Stimulated activated CD8-positive, alpha-beta memory T cell treated with anti-CD3 and anti-CD28 coated beads, Interleukin-7, amount 100 ng/mL, for 1 hour (primary cell): Measurements from ENCODE around the gene ANK3.

ENCODE experiments used
- DNase-seq, 2 donors: peaks; one replicate each; pipeline ENCODE4 v3.0.0-alpha.2; 2020; ENCODE audit warnings: low read depth in 2 of 2

ANK3 gene

DNA sequence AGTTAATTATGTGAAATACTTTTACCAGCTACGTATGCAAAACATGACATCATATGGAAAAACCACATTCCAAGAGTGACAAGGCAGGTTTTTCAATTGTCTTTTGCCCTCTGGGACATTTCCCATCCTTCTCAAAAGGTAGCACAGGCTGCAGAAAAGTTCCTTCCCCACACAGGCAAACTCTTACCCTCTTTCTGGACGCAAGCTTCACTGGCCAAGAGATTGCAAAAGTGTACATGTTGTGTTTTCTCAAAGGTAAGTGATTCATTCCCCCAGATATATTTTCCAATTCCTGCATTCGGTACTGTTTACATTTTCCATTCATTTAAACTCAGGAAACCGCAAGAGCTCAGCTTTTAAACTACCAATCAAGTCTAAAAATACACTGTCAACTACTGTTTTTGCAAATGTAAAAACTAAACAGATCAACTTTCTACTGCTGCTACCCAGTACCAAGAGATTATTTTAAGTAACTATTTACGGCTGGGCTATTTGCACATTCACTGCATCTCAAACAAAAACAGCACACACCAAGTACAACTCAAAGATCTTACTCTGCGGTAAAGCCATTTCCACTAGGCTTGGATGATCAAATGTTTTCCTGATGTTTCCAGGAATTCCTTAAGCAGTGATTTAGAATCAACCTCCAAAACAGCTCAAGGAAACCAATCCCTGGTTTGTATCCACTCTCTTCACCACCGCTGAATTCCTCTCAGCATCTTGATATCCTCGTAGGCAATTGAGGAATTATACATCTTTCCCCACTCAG, 249.7 kb downstream of the ANK3 start:
- DNase-seq, result no peak

GRCh38 chr10:60139290-60139689, 250.4 kb downstream of the ANK3 start:
- no peak for DNase-seq

DNA sequence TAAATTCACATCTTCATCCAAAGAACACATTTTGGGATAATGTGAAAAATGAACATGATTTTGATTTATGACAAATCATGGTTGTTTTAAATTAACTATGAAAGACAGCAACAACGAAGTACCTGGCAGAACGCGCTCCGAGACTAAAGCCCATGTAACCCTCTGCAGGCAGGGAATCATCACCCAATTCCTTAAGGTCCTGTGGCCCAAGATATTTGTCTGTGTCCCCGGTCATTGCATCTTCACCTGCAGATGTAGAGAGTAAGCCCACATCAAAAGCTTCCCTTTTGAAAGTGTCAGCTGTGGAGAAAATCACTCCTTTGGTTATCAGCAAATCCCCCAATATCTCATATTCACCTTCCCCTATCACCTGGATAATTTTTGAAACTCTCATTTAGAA, 250.8 kb downstream of the ANK3 start:
- no peak for DNase-seq

DNA sequence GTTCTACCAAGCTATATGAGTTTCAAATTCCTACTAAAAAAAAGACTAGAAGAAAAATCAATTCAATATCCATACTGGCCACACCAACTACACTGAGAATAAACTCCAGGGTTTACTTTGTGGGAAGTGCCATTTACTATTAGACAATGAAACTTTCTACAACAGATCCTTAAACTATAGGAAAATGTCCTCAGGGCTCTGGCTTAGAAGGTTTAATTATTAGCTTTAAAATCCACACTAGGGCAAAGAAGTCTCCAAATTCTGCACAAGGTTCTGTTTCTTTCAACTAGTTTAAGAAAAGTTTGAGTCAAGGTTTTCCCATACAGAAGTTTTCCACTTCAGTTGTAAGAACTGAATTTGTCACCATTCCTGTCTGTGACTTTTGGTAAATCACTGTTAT, 251.6 kb downstream of the ANK3 start:
- DNase-seq, result no peak

DNA sequence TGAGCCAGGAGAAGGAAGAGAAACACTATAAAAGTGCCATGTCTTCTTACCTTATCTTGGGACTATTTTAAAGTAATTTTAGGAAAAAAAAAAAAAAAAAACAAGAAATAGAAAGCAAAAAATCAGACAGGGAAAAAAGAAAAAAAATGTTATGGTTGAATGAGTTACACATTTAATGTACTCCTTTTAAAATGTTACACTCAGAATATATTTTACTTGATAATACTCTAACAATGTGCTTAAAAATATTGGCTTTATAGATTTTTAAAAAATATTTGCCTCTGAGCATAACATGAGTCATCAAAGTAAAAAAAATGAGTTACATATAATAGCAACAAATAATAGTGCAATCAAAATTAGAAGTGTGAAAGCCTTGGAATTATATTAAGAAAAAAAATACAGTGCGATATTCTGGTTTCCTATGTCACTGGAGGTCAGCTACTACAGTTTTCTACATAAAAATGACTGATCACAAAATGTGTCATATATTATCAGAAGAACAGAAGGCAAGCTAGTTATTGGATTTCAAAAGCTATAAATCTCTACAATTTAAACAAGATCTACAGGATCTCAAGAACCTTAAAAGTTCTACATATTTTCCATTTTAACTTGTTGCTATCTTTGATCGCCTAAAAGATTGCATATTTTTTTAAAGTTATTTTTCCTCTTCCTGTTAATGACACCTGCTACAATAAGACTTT, 252.2 kb downstream of the ANK3 start:
- no peak for DNase-seq

- DNase-seq, result no peak
These were observed 254.7 kb downstream of the ANK3 start for GRCh38 chr10:60135020-60135419.

DNA sequence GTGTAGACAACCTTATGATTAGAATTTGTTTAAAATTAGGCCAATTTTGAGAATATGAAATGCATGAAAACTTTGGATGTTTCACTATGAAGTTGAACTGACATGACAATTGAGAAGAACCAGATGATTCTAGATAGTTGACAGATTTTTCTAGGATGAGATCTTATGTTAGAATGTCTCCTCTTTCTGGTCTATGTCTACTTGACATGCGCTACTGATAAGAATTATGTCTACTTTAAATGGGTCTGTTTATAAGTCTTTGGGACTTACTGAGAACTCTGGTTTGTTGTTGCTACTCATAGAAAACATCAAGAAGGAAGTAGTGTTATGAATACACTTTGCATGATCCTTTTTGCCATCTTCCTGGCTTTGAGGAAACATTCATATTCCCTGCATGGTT, 255.1 kb downstream of the ANK3 start:
- DNase-seq, result no peak

- no peak for DNase-seq
These were observed 259.5 kb downstream of the ANK3 start for GRCh38 chr10:60130130-60130579.

DNA sequence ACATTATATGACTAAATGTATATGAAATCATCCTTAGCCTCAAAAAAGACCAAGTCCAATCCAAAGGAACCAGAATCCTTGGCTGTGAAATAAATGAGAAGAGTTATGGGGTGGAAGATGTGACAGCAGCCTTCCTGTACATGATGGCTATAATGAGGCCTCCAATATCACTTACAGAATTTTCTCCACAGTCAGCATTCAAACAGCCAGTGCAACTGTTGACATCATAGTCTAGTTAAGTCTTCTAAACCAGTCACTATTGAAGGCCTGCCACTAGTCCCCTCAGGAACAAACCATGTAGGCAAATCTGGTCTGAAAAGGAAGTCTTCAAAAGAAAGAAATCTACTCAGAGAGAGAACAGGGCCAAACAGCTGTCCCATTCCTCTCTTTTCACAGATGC, 263.8 kb downstream of the ANK3 start:
- no peak for DNase-seq

- DNase-seq, result no peak
These were observed 265.1 kb downstream of the ANK3 start for GRCh38 chr10:60124536-60124935.

- no peak for DNase-seq
These were observed 266.0 kb downstream of the ANK3 start for GRCh38 chr10:60123668-60124067.

DNA sequence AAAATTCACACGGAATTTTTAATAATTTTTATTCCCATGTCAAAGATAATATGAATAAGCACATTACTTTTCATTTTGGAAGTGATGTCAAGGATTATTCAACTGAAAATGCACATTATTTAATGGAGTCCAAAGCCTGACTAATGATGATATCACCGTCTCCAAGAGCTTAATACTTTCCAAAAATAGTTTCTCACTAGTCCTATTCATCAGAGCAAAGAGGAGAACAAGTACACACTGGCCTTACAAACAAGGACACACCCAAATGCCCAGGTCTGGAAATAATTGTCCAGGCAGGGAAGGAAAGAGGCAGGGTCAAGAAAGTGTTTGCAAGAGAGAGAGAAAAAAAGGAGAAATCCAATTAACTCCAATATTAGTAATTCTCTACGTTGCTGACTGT, 266.5 kb downstream of the ANK3 start:
- DNase-seq, result no peak

DNA sequence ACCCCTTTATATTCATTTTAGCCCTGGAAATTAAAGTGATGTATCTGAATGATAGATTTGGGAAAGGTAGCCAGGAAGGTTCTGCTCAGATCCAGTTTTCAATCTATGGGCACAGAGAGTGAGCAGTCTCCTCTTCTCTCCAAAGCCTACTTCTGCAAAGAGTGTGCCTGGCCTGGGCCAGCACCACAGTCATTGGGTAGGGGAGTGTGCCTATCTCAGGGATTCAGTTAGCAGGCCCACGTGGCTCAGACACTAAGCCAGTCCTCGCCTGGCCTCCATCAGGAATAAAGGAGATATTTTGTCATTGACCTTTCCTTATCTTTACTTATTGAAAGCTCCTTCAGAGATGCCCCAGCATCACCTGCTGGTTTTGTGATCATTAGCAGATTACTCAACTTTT, 267.5 kb downstream of the ANK3 start:
- no peak for DNase-seq

DNA sequence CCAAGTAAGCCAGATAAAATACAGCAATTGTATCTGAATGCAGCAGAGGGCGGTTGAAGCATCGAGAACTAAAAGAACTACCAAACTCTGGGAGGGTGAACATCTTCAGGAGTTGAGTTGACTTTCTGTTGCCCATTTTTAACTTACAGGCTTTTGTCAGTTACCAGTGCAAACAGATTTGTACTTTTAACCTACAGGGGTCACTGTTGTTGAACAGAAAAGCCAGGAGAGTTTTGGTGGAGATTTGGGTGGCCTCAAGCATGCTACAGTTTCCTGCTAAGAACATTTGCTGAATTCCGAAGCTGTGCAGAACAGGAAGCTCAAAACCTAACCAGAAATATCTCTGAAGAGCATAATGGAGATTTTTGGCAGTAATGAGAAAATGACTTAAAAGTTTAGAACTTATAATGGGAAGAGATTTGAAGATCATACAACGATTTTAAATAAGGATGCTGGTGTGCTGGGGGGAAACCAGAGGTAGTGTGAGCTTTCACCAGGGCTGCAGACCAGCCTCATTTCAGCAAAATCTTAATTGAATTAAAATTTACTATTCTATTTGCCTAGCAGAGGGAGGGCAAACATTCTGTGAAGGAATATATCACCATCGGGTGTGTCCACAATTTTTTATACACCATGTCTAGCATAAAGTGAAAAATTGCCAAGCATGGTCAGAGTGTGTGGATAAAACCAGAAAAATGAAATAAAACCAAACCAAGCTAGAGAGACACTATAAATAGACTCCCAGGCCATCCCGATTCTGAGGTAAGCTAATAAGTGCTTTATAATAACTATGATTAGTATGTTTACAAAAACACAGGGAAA, 274.7 kb downstream of the ANK3 start:
- no peak for DNase-seq

- DNase-seq, result no peak
These were observed 278.9 kb downstream of the ANK3 start for GRCh38 chr10:60110739-60111138.

DNA sequence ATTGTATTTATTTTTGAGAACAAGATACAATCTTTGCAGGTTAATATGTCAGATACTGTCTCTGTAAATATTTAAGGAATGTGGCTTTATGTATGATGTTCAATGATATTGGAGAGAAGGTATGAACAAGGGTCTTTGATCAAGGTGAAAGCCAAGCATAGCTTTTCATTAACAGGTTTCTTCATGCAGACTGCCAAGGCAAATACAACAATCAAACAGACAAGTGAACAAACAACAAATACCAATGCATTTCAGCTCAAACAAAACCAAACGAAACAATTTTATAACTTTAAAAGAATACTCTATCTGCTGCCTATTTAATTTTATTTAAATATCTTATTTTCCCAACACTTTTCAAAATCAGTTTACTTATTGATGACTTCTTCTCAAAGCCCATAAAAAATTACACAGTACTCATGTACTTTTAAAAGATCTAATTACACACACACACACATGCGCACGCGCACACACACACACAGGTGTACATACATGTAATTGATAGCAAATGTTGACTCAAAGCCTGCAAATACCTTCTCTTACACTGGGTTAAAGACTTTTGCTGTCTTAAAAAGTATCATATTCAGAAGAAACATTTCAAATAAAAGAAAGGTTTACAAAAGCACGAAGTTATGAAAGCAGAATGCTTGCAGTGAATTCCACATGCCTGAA, 282.2 kb downstream of the ANK3 start:
- DNase-seq, result no peak

DNA sequence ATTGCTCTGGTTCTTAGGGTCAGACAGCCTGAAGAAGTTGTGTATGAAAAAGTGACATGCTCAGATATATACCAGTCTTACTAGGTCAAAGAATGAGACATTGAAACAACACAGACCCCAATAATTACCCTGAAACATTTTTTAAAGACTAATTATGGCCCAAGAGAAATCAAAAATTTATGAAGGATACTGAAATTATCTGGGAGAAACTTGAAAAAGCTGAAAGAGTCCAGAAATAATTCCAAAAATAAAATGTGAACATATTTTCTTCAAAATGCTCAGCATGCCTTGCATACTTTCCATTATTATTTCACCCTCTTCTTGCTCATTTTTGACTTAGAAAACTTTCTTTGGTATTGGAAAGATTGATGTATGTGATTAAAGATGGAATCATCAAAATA, 284.4 kb downstream of the ANK3 start:
- no peak for DNase-seq

DNA sequence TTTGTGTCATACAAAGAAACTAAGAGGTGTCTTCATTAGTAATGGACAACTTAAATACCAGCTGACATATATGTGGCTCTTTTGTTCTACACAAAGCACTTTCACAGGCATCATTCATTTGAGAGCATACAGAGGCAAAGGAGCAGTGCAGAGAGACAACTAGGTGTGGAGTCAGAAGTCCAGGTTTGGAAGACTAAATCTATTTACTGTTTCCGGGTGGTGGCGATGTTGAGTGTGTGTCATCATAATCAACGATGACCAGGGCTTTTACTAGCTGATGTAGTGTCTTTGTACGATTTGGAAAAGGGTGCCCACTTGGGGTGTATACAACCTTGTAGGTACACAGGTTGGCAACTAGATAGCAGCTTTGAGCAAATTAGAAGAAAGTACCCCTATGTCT, 287.9 kb downstream of the ANK3 start:
- DNase-seq, result no peak

- no peak for DNase-seq
These were observed 289.5 kb downstream of the ANK3 start for GRCh38 chr10:60099998-60100747.

DNA sequence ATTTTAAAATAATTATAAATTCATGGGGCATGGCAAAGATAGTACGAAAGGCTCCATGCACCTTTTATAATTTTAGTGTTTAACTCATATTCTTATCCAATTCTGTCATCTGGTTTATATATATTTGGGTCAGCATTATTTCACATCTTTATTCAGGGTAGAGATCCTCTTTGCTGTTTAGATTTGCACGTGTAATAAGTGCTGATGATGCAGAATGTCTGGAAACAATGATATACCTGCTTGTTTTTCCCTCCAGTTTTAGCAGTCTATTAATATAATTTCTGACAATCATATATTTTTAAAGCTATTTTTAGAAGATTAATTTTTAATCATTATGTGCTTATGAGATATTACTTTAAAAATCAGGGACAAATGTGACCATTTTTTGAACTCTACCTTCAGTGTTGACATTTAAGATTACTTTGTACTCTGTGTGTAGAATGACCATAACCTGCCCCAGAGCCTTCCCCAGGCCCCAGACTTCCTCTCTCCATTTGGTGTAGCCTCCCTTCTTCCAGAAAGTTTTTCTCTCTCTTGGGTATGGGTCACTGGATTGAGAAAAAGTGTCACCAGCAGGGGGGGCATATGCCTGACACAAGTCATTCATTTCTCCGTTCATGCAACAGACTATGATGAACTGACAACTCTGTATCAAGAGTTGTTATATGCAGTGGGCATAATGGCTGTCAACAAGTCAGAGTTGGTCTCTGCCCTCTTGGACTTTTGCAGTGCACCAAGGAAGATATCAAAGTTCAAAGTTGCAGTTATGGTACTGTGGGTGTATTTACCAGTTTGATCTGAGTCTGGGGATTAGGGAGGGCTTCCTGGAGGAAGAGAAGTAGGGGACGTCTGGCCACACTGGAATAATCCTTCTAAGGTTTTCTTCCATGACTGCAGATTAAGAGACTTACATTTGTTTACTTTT, 290.7 kb downstream of the ANK3 start:
- DNase-seq, result no peak
